ENCODE data around the gene PTPRG. TPM values are rescaled to one million over a fixed set of nuclear protein-coding genes. Genes with fewer than 3 reads are reported as not detected.

The PTPRG gene
- total and polyA plus RNA-seq, 12 donors = 6.3 to 119 (median 72.2) TPM

GRCh38 chr3:61718565-61718964, 157.2 kb downstream of the PTPRG start:
- 80 to 92% (median 86%) methylated on average over 3 of the region's 3 CpGs for whole genome bisulfite sequencing, 4 donors
- Histone ChIP-seq H3K9me3 (replicated peaks in 1 of 3) (no peaks in the 10 kb centered on the region), H3K36me3 (replicated peaks in 1 of 2) (no peaks in the 10 kb centered on the region), H3K4me3 (no peak overlapping the region), H3K4me1 (replicated peaks in 1 of 2) (peaks cover 0 to 7% of the 10 kb centered on the region in 2 donors), H3K27ac (no peak overlapping the region), H3K27me3 (no peaks in the 10 kb centered on the region)
- intact Hi-C loops (cut with DNase I) = no loop called here
- peak in 2 of 7 donors; percentile 27 to 43 for DNase-seq
- TF ChIP-seq, protein P1, sequence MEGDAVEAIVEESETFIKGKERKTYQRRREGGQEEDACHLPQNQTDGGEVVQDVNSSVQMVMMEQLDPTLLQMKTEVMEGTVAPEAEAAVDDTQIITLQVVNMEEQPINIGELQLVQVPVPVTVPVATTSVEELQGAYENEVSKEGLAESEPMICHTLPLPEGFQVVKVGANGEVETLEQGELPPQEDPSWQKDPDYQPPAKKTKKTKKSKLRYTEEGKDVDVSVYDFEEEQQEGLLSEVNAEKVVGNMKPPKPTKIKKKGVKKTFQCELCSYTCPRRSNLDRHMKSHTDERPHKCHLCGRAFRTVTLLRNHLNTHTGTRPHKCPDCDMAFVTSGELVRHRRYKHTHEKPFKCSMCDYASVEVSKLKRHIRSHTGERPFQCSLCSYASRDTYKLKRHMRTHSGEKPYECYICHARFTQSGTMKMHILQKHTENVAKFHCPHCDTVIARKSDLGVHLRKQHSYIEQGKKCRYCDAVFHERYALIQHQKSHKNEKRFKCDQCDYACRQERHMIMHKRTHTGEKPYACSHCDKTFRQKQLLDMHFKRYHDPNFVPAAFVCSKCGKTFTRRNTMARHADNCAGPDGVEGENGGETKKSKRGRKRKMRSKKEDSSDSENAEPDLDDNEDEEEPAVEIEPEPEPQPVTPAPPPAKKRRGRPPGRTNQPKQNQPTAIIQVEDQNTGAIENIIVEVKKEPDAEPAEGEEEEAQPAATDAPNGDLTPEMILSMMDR (IDR thresholded peaks at IDR 0.05) = no peak
- TF ChIP-seq POLR2A (IDR thresholded peaks at IDR 0.05) = no peak

DNA sequence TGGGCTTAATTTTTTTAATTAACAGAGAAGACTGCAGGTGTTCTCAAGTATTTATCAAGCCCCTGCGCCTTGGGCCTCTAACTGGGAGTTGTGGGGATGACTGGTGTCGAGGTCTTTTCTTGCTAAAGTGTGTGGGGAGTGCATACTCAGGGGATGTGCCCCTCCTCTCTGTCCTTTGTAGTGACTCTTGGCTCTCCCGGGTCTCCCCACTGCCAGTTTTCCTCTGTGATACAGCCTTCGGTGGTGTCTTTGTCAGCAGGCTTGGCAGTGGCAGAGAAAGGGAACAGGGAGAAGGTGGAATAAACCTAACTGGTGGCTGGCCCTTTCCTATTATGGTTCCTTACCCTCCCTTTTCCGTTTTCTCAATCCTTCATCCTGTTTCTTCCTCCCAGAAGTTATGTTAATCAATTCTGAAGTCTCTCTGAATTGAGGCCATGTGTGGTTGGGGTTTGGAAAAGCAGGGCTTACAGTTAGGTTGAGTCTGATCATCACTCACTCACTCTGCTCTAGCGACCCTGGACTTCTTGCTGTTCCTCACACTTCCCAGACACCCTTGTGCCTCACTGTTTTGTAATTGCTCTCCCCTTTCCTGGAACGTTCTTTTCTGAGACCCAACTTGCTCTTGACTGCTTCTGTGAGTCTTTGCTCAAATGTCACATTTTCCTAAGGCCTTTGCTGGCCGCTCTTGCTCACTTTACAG, 158.1 kb downstream of the PTPRG start:
- TF ChIP-seq, protein P1 (IDR thresholded peaks at IDR 0.05) = no peak
- TF ChIP-seq POLR2A (IDR thresholded peaks at IDR 0.05) = no peak
- 71 to 79% (median 74%) methylated on average over 8 of the region's 8 CpGs for WGBS, 4 donors
- intact Hi-C loops (cut with DNase I) = no loop called here
- Histone ChIP-seq H3K27ac (no peak overlapping the region), H3K4me3 (no peak overlapping the region), H3K36me3 (replicated peaks in 1 of 2) (no peaks in the 10 kb centered on the region), H3K4me1 (replicated peaks in 1 of 2) (peaks cover 0 to 7% of the 10 kb centered on the region in 2 donors), H3K9me3 (replicated peaks in 1 of 3) (no peaks in the 10 kb centered on the region), H3K27me3 (no peaks in the 10 kb centered on the region)
- DNase-seq = no peak

- DNase-seq = no peak
- intact Hi-C loops (cut with DNase I) = loop anchor here in 1 of 2 donors (10.0 kb wide), 1 partner anchor 158 kb away; the partner anchor contains the start of gene PTPRG
Observed at GRCh38 chr3:61723038-61723437, 161.7 kb downstream of the PTPRG start.

DNA sequence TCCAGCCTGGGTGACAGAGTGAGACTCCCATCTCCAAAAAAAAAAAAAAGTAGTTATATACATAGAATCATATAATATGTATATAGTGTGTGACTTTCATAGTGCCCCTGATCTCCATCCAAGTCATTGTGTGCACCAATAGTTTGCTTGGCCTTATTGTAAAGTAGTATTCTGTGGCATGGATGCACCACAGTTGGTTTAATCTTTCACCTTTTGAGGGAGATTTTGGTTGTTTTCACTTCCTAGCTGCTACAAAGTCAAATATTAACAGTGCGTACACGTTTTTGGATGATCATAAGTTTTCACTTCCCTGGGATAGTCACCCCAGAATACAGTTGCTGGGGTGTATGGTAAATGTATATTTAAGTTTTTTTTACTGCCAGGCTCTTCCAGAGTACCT, 162.8 kb downstream of the PTPRG start:
- Histone ChIP-seq H3K4me3 (no peak overlapping the region), H3K27me3 (no peaks in the 10 kb centered on the region), H3K9me3 (replicated peaks in 1 of 3) (no peaks in the 10 kb centered on the region), H3K4me1 (replicated peaks in 1 of 2) (peaks cover 8 to 10% of the 10 kb centered on the region in 2 donors), H3K36me3 (replicated peaks in 1 of 2) (no peaks in the 10 kb centered on the region), H3K27ac (no peak overlapping the region)
- 85 to 95% (median 93%) methylated on average over 2 of the region's 2 CpGs for WGBS, 4 donors
- intact Hi-C loops (cut with DNase I) = loop anchor here in 1 of 2 donors (10.0 kb wide), 1 partner anchor 159 kb away; the partner anchor contains the start of gene PTPRG
- no peak for DNase-seq
- TF ChIP-seq, protein P1 (IDR thresholded peaks at IDR 0.05) = no peak
- no peak for TF ChIP-seq POLR2A (IDR thresholded peaks at IDR 0.05)

More at GRCh38 chr3:61723038-61723437, 161.7 kb downstream of the PTPRG start:
- Histone ChIP-seq H3K27me3 (no peaks in the 10 kb centered on the region), H3K4me1 (replicated peaks in 1 of 2) (peaks cover 10 to 15% of the 10 kb centered on the region in 2 donors), H3K9me3 (replicated peaks in 1 of 3) (no peaks in the 10 kb centered on the region), H3K27ac (no peak overlapping the region), H3K4me3 (no peak overlapping the region), H3K36me3 (replicated peaks in 1 of 2) (no peaks in the 10 kb centered on the region)
- TF ChIP-seq, protein P1 (IDR thresholded peaks at IDR 0.05) = no peak
- TF ChIP-seq POLR2A (IDR thresholded peaks at IDR 0.05) = no peak

Data from adrenal gland (tissue), 12 donors.